Body of pancreas (tissue), 4 donors: ENCODE results near the gene ANKRD33. TPM values are rescaled to one million over a fixed set of nuclear protein-coding genes. Genes with fewer than 3 reads are reported as not detected.

Experiments used
- ATAC-seq: fragments of 150-250 bp; one replicate; pipeline ENCODE4 v1.9.1; 2016
- DNase-seq, 4 donors: peaks; one replicate each; pipeline ENCODE4 v3.0.0-alpha.2; 2019
- H3K27ac ChIP-seq, 4 donors: fragments of 200-600 bp; sonication (generic); 1 replicate in 3 of 4; 2 replicates in 1 of 4; pipeline versions ENCODE4 v1.5.1 to v1.6.1; 2016 to 2019; ENCODE audit warnings: mild to moderate bottlenecking in 1 of 4, mixed read lengths in 1 of 4, moderate library complexity in 1 of 4
- H3K27me3 ChIP-seq, 2 donors: fragments of 200-600 bp; sonication (generic); one replicate each; pipeline ENCODE4 v1.6.0; 2016; ENCODE audit warnings: mild to moderate bottlenecking in 1 of 2
- H3K36me3 ChIP-seq, 2 donors: fragments of 200-600 bp; sonication (generic); replicated peaks in 1 of 2; 2 replicates each; pipeline ENCODE4 v1.5.1; 2016; ENCODE audit warnings: low read depth in 2 of 2; ENCODE audit not compliant: insufficient read depth in 1 of 2
- H3K4me1 ChIP-seq: fragments of 200-600 bp; sonication (generic); one replicate; pipeline ENCODE4 v1.6.0; 2016
- H3K4me3 ChIP-seq, 2 donors: fragments of 200-600 bp; sonication (generic); 1 replicate in 1 of 2; 2 replicates in 1 of 2; pipeline ENCODE4 v1.5.1; 2016 to 2019
- H3K9me3 ChIP-seq, 3 donors: fragments of 200-600 bp; sonication (generic); 1 replicate in 2 of 3; 2 replicates in 1 of 3; pipeline ENCODE4 v1.5.1; 2016
- POLR2A ChIP-seq, 3 donors: fragments of 450-650 bp; IDR thresholded peaks; one replicate each; pipeline ENCODE4 v1.6.1; 2016; ENCODE audit warnings: antibody characterized with exemption in 3 of 3, mild to moderate bottlenecking in 2 of 3
- WGBS, 2 donors: methylation state at CpG; one replicate each; pipeline ENCODE4 v1.1.5; 2017; 5-methylcytosine and 5-hydroxymethylcytosine counted together
- intact Hi-C: fragments of 100-400 bp; cut with DNase I; formaldehyde crosslinking; loops from one replicate; pipeline ENCODE4 v1.15.1; 2023
- total RNA-seq, 2 donors: library from RNA; depleted of rRNA; stranded (reverse); fragments of >200 nt; gene quantifications; one replicate each; pipeline ENCODE4 v1.1.0, GENCODE V29; 2016
- TF ChIP-seq, protein P1 (sequence below), 7 experiments: fragments of 450-650 bp in 4 of 7; fragments of 200-600 bp in 3 of 7; sonication (generic) in 3 of 7; IDR thresholded peaks; one replicate each; pipeline ENCODE4 v1.5.1; 2016 to 2019; ENCODE audit warnings: antibody characterized with exemption in 7 of 7

Gene ANKRD33
- total RNA-seq, 2 donors from 2014 or later = not detected

DNA sequence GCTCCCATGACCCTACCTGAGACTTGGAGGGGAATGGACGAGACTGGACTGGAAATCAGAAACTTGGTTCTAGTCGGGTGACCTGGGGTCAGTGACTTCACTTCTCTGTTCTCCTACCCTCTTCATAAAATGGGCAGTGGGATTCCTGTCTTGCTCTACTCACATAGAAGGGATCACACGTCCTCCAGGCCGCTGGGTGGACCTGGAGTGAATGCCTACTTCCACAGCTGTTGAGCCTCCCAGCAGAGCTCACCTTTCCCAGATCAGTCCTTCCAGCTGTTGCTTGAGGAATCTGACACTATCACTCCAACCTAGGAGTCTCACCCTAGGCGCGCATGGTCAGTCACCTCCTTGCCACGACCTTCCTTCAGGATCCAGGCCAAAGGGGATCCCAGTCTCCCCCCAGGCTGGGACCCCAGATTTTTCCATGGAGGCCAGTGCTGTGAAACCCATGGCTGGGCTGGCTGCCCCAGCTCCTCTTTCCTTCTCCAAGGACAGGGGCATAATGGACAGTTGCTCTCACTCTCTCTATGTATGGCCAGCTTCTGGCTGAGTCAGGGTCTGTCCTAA lies 20.0 kb downstream of the ANKRD33 start:
- WGBS, 2 donors = 77 to 87% methylated on average over 7 of the region's 7 CpGs
- Histone ChIP-seq H3K27me3 (peaks cover 0 to 3% of the 10 kb centered on the region in 2 donors), H3K4me1 (peaks cover 9% of the 10 kb centered on the region), H3K36me3 (no peaks in the 10 kb centered on the region), H3K4me3 (no peak overlapping the region), H3K27ac (peak overlapping the region; percentile 58 to 74 (median 68)), H3K9me3 (no peaks in the 10 kb centered on the region)
- no peak for ATAC-seq
- intact Hi-C loops = no loop called here
- DNase-seq = no peak
- no peak for TF ChIP-seq POLR2A (IDR thresholded peaks at IDR 0.05)
- TF ChIP-seq, protein P1, sequence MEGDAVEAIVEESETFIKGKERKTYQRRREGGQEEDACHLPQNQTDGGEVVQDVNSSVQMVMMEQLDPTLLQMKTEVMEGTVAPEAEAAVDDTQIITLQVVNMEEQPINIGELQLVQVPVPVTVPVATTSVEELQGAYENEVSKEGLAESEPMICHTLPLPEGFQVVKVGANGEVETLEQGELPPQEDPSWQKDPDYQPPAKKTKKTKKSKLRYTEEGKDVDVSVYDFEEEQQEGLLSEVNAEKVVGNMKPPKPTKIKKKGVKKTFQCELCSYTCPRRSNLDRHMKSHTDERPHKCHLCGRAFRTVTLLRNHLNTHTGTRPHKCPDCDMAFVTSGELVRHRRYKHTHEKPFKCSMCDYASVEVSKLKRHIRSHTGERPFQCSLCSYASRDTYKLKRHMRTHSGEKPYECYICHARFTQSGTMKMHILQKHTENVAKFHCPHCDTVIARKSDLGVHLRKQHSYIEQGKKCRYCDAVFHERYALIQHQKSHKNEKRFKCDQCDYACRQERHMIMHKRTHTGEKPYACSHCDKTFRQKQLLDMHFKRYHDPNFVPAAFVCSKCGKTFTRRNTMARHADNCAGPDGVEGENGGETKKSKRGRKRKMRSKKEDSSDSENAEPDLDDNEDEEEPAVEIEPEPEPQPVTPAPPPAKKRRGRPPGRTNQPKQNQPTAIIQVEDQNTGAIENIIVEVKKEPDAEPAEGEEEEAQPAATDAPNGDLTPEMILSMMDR (IDR thresholded peaks at IDR 0.05) = no peak

DNA sequence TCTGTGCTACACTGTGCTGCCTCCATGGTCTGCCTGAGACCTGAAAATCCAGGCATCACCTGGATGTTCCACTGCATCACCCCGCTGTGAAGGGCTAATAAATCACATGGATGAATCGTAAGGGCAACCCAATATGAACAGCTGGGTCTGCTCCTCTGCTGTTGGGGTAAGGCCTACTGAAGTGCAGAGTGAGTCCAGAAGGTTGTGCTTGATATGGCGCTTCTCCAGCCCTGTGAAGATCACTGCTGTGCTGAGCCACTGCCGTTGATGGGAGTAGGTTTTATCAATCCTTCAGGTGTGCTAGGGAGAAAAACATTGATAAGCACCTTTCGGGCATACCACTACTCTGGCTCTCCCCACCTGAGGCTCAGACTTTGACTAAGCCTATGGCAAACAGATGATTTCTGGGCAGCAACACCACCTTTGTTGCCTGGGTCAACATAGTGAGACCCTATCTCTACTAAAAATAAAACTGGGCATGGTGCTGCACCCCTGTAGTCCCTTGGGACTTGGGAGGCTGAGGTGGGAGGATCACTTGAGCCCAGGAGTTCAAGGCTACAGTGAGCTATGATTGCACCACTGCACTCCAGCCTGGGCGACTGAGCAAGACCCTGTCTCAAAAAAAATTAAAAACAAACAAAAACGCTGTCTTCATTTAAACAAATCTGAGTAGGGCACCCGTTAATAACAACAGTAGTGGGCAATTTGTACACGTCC lies 21.1 kb downstream of the ANKRD33 start:
- 71 to 81% methylated on average over 9 of the region's 9 CpGs for whole genome bisulfite sequencing, 2 donors
- ATAC-seq (no peak), DNase-seq (no peak)
- TF ChIP-seq POLR2A (IDR thresholded peaks at IDR 0.05) = no peak
- H3K4me3 ChIP-seq = no peak overlapping the region
- H3K4me1 ChIP-seq = peaks cover 9% of the 10 kb centered on the region
- no peaks in the 10 kb centered on the region for H3K9me3 ChIP-seq
- no peak overlapping the region for H3K27ac ChIP-seq
- peaks cover 0 to 3% of the 10 kb centered on the region in 2 donors for H3K27me3 ChIP-seq
- intact Hi-C loops = no loop called here
- H3K36me3 ChIP-seq = no peaks in the 10 kb centered on the region

DNA sequence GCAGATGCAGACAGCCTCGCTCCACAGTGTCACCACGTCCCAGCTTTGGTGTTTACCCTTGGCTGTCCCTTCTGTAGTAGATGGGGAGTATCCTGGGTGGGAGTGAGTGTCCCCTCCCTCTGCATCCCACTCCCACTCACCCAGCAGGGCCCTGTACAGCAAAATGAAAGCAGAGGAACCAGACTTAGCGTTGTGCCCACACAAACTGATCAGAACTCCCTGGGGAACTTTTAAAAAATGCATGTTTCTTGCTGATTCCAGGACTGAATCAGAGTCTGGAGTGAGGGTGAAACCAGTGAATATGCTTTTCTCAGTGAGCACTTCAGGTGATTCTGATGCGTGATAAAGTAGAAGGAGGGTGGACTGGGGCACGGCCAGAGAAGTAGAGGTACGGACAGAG lies 22.3 kb downstream of the ANKRD33 start:
- intact Hi-C loops = no loop called here

DNA sequence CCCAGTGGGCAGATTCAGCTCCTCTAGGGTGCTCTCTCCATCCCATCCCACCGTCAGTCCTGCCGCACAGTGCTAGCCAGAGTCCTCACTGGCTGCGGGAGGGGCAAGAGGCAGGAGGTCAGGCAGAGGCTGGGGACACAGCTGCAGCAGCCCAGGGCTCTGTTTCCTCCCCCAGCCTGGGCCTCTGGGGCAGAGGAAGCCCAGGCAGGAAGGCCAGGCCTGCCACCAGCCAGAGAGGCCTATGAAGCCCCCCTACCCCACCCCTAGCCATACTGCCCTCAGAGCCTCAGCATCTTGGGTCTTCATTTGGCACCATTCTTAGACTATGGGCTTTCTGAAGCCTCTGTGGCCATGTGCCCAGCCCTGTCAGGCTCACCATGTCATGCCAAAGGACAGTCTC lies 22.8 kb downstream of the ANKRD33 start:
- TF ChIP-seq, protein P1 (IDR thresholded peaks at IDR 0.05) = no peak
- TF ChIP-seq POLR2A (IDR thresholded peaks at IDR 0.05) = no peak
- intact Hi-C loops = no loop called here
- Histone ChIP-seq H3K27me3 (peaks cover 0 to 3% of the 10 kb centered on the region in 2 donors), H3K36me3 (no peaks in the 10 kb centered on the region), H3K9me3 (no peaks in the 10 kb centered on the region), H3K4me1 (peaks cover 9% of the 10 kb centered on the region), H3K4me3 (no peak overlapping the region), H3K27ac (peak overlapping the region in 2 of 4 donors; percentile 22 to 46)
- 84% methylated on average over 3 of the region's 3 CpGs for WGBS, 2 donors
- DNase-seq = no peak
- ATAC-seq = no peak

More for the DNA sequence above, 22.3 kb downstream of the ANKRD33 start:
- H3K27me3 ChIP-seq = peaks cover 0 to 3% of the 10 kb centered on the region in 2 donors
- no peaks in the 10 kb centered on the region for H3K9me3 ChIP-seq
- no peak for TF ChIP-seq POLR2A (IDR thresholded peaks at IDR 0.05)
- TF ChIP-seq, protein P1 (IDR thresholded peaks at IDR 0.05) = no peak
- H3K4me1 ChIP-seq = peaks cover 9% of the 10 kb centered on the region
- no peak for DNase-seq
- 76 to 92% methylated on average over 6 of the region's 6 CpGs for WGBS, 2 donors
- H3K36me3 ChIP-seq = no peaks in the 10 kb centered on the region
- H3K4me3 ChIP-seq = no peak overlapping the region
- H3K27ac ChIP-seq = peak overlapping the region in 2 of 4 donors; percentile 7 to 46
- no peak for ATAC-seq

DNA sequence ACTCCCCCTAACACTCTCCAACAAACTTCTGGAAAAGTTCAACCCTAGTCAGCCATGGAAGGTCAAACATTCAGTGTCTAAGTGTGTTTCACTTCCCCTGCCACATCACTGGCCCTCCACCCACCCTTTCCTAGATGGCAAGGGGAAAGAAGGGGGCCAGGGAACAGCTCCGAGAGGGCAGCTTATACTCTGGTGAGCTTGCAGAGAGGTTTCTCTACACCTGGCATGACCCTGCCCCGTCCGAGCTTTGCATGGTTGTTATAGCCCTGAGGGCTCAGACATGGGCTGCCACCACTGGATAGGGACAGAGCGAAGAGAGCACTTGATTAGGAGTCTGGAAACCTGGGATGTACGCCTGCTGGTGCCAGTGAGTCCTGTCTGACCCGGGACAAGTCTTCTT lies 23.4 kb downstream of the ANKRD33 start:
- Histone ChIP-seq H3K9me3 (no peaks in the 10 kb centered on the region), H3K27ac (peak overlapping the region in 2 of 4 donors; percentile 43 to 46), H3K4me1 (peaks cover 9% of the 10 kb centered on the region), H3K4me3 (no peak overlapping the region), H3K27me3 (peaks cover 0 to 3% of the 10 kb centered on the region in 2 donors), H3K36me3 (no peaks in the 10 kb centered on the region)
- DNase-seq (no peak), ATAC-seq (no peak)
- TF ChIP-seq, protein P1 (IDR thresholded peaks at IDR 0.05) = no peak
- TF ChIP-seq POLR2A (IDR thresholded peaks at IDR 0.05) = no peak
- WGBS, 2 donors = 69 to 71% methylated on average over 6 of the region's 6 CpGs
- intact Hi-C loops = no loop called here
